Epidermal melanocyte (primary cell): ENCODE measurements around the gene ADGRL2.
"Not testable (repeated sequence)": the region's sequence is repeated elsewhere in the genome, so short reads cannot be mapped to it uniquely, and the experiment has no call there.

Experiments
- DNase-seq: peaks from one replicate; pipeline ENCODE4 v3.0.0; 2011; ENCODE audit warnings: low spot score; ENCODE audit not compliant: insufficient read length

ADGRL2 gene

GRCh38 chr1:81847063-81847462 lies 46.3 kb downstream of the ADGRL2 start:
- DNase-seq, result no peak

GRCh38 chr1:81848880-81849682 lies 48.3 kb downstream of the ADGRL2 start:
- no peak for DNase-seq

GRCh38 chr1:81850031-81850430 lies 49.3 kb downstream of the ADGRL2 start:
- no peak for DNase-seq

- no peak for DNase-seq
Observed at GRCh38 chr1:81850495-81850894, 49.8 kb downstream of the ADGRL2 start.

GRCh38 chr1:81851217-81851616 lies 50.5 kb downstream of the ADGRL2 start:
- DNase-seq, result no peak

GRCh38 chr1:81852961-81853360 lies 52.2 kb downstream of the ADGRL2 start:
- no peak for DNase-seq

- no peak for DNase-seq
Observed at GRCh38 chr1:81867235-81867634, 66.5 kb downstream of the ADGRL2 start.

- DNase-seq, result no peak
Observed at GRCh38 chr1:81869307-81869706, 68.6 kb downstream of the ADGRL2 start.

GRCh38 chr1:81871091-81871490 lies 70.4 kb downstream of the ADGRL2 start:
- DNase-seq, result not testable (repeated sequence)

GRCh38 chr1:81873946-81874345 lies 73.2 kb downstream of the ADGRL2 start:
- DNase-seq, result no peak

GRCh38 chr1:81874461-81874860 lies 73.7 kb downstream of the ADGRL2 start:
- DNase-seq, result no peak

- no peak for DNase-seq
Observed at GRCh38 chr1:81874940-81875339, 74.2 kb downstream of the ADGRL2 start.

- no peak for DNase-seq
Observed at GRCh38 chr1:81876901-81877733, 76.4 kb downstream of the ADGRL2 start.

GRCh38 chr1:81877940-81878339 lies 77.2 kb downstream of the ADGRL2 start:
- no peak for DNase-seq

GRCh38 chr1:81878538-81878937 lies 77.8 kb downstream of the ADGRL2 start:
- no peak for DNase-seq

GRCh38 chr1:81880781-81881180 lies 80.0 kb downstream of the ADGRL2 start:
- no peak for DNase-seq

GRCh38 chr1:81885291-81885690 lies 84.6 kb downstream of the ADGRL2 start:
- no peak for DNase-seq

- DNase-seq, result not testable (repeated sequence)
Observed at GRCh38 chr1:81886292-81886691, 85.6 kb downstream of the ADGRL2 start.

- DNase-seq, result no peak
Observed at GRCh38 chr1:81887421-81888144, 86.8 kb downstream of the ADGRL2 start.

GRCh38 chr1:81889166-81889565 lies 88.4 kb downstream of the ADGRL2 start:
- DNase-seq, result no peak

- DNase-seq, result no peak
Observed at GRCh38 chr1:81894867-81895266, 94.1 kb downstream of the ADGRL2 start.
